Neural progenitor cell (in vitro differentiated cells): ENCODE data around the gene CTTNBP2NL. TPM values are rescaled to one million over a fixed set of nuclear protein-coding genes. Genes with fewer than 3 reads are reported as not detected.

ENCODE experiments used
- DNase-seq: peaks from one replicate; pipeline ENCODE4 v3.0.0-alpha.2; 2016; ENCODE audit warnings: low spot score
- H2AFZ ChIP-seq: fragments of 200-600 bp; sonication (generic); replicated peaks from 2 replicates; pipeline ENCODE4 v1.6.1; 2016; ENCODE audit warnings: antibody characterized with exemption
- H3F3A ChIP-seq: fragments of 200-600 bp; sonication (generic); 2 replicates; pipeline ENCODE4 v1.6.1; 2016; ENCODE audit warnings: antibody characterized with exemption, low read depth
- H3K27ac ChIP-seq: fragments of 200-600 bp; sonication (generic); 2 replicates; pipeline ENCODE4 v1.5.1; 2016; ENCODE audit warnings: mild to moderate bottlenecking
- H3K27me3 ChIP-seq: fragments of 200-600 bp; sonication (generic); 2 replicates; pipeline ENCODE4 v1.6.1; 2016; ENCODE audit warnings: mild to moderate bottlenecking, moderate library complexity
- H3K36me3 ChIP-seq: fragments of 200-600 bp; sonication (generic); 2 replicates; pipeline ENCODE4 v1.5.1; 2016
- H3K4me1 ChIP-seq: fragments of 200-600 bp; sonication (generic); 2 replicates; pipeline ENCODE4 v1.6.1; 2016; ENCODE audit warnings: mixed run types
- H3K4me2 ChIP-seq: fragments of 200-600 bp; sonication (generic); 2 replicates; pipeline ENCODE4 v1.6.1; 2016
- H3K4me3 ChIP-seq: fragments of 200-600 bp; sonication (generic); 2 replicates; pipeline ENCODE4 v1.5.1; 2016
- H3K79me2 ChIP-seq: fragments of 200-600 bp; sonication (generic); 2 replicates; pipeline ENCODE4 v1.6.1; 2016; ENCODE audit warnings: low read depth
- H3K9ac ChIP-seq: fragments of 200-600 bp; sonication (generic); 2 replicates; pipeline ENCODE4 v1.6.1; 2016
- H3K9me3 ChIP-seq: fragments of 200-600 bp; sonication (generic); 2 replicates; pipeline ENCODE4 v1.5.1; 2016; ENCODE audit warnings: low read depth
- H4K20me1 ChIP-seq: fragments of 200-600 bp; sonication (generic); 2 replicates; pipeline ENCODE4 v1.6.1; 2016; ENCODE audit warnings: low read depth
- H3K27ac Mint-ChIP-seq: 3 replicates; pipeline ENCODE4 v1.8.0; 2021; ENCODE audit warnings: mixed read lengths
- H3K27me3 Mint-ChIP-seq: 2 replicates; pipeline ENCODE4 v1.8.0; 2022; ENCODE audit warnings: low read depth, mild to moderate bottlenecking, inconsistent platforms, moderate library complexity, mixed read lengths; ENCODE audit not compliant: insufficient read depth
- H3K36me3 Mint-ChIP-seq: 3 replicates; pipeline ENCODE4 v1.8.0; 2021; ENCODE audit warnings: mixed read lengths
- H3K4me1 Mint-ChIP-seq: 3 replicates; pipeline ENCODE4 v1.8.0; 2021; ENCODE audit warnings: mixed read lengths
- H3K4me3 Mint-ChIP-seq: 3 replicates; pipeline ENCODE4 v1.8.0; 2021; ENCODE audit warnings: mild to moderate bottlenecking, moderate library complexity, mixed read lengths
- H3K9me3 Mint-ChIP-seq: 3 replicates; pipeline ENCODE4 v1.8.0; 2020; ENCODE audit warnings: mixed read lengths
- EZH2 ChIP-seq: fragments of 200-600 bp; sonication (generic); IDR thresholded peaks from 2 replicates; pipeline ENCODE4 v1.6.1; 2017; ENCODE audit warnings: antibody characterized with exemption, mild to moderate bottlenecking, moderate library complexity
- EZH2phosphoT487 ChIP-seq: fragments of 200-600 bp; sonication (generic); IDR thresholded peaks from 2 replicates; pipeline ENCODE4 v1.6.1; 2017; ENCODE audit warnings: antibody characterized with exemption
- total RNA-seq: library from RNA; depleted of rRNA; stranded (reverse); fragments of >200 nt; gene quantifications from 2 replicates; pipeline ENCODE4 v1.2.3, GENCODE V29; 2015; ENCODE audit warnings: low replicate concordance
- TF ChIP-seq, protein P1 (sequence below): fragments of 200-600 bp; sonication (generic); IDR thresholded peaks from 2 replicates; pipeline ENCODE4 v1.5.1; 2017; ENCODE audit warnings: antibody characterized with exemption, mild to moderate bottlenecking

CTTNBP2NL gene, protein sequence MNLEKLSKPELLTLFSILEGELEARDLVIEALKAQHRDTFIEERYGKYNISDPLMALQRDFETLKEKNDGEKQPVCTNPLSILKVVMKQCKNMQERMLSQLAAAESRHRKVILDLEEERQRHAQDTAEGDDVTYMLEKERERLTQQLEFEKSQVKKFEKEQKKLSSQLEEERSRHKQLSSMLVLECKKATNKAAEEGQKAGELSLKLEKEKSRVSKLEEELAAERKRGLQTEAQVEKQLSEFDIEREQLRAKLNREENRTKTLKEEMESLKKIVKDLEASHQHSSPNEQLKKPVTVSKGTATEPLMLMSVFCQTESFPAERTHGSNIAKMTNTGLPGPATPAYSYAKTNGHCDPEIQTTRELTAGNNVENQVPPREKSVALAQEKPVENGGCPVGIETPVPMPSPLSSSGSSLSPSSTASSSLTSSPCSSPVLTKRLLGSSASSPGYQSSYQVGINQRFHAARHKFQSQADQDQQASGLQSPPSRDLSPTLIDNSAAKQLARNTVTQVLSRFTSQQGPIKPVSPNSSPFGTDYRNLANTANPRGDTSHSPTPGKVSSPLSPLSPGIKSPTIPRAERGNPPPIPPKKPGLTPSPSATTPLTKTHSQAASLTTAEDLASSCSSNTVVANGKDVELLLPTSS
- total RNA-seq: 23.2 and 27.2 TPM in 2 replicates

DNA sequence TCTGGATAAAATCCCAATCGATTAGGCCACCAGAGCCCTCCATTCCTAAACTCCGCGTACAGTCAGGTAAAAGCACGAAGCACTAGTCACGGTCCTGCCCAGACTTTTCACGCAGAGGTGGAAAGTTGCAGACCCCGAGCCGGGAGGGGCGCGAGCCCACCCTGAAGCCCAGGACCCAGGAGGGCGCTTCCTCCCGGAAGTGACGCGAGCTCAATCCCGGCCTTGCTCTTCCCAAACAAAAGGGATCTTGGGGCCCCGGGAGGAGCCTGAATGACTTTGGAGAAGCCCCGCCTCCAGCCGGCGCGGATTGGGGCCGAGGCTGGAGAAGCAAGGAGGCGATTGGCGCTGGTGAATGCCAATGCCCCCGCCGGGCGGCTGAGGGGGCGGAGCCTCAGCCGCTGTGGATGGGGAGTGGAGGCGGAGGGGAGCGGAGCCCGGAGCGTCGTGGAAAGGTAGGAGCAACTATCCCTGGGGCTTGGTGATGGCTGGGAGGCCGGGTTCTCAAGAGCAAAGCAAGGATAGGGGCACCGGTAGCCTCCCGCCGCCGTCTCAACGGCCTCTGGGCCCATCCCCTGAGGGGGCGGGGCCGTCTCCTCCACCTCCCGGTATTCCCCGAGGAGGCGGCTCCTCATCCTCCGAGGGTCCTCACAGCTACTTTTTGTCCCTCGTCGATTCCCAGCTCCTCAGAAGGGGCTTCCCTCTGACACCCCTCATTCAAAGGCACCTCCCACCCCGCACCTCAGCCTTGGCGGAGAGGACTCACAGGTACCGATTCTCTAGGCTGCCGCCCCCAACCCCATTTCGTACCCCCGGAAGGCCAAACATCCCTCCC is at the start of gene CTTNBP2NL:
TSS of gene CTTNBP2NL (plus strand) at position 394 of the 832 bp plus-strand sequence. CDS start 19,952 bp downstream, outside the sequence.
- Histone ChIP-seq H3K4me1 (peaks cover 15% of the 10 kb centered on the region), H3K36me3 (no peaks in the 10 kb centered on the region), H3K4me2 (peak within 1 kb of the TSS; percentile 79), H3K9ac (peak within 1 kb of the TSS; percentile 84), H3K27me3 (no peaks in the 10 kb centered on the region), H3F3A (peaks cover 4% of the 10 kb centered on the region), H3K9me3 (no peaks in the 10 kb centered on the region), H3K27ac (peak within 1 kb of the TSS; percentile 70), H3K4me3 (peak within 1 kb of the TSS; percentile 96), H3K79me2 (peaks cover 49% of the 10 kb centered on the region), H4K20me1 (peaks cover 45% of the 10 kb centered on the region), H2AFZ (peak within 1 kb of the TSS; percentile 62)
- H3K27me3 Mint-ChIP-seq: no peaks in the 10 kb centered on the region
- H3K27ac Mint-ChIP-seq: peak within 1 kb of the TSS; percentile 99
- peaks cover 2% of the 10 kb centered on the region for H3K36me3 Mint-ChIP-seq
- H3K4me1 Mint-ChIP-seq: peaks cover 48% of the 10 kb centered on the region
- DNase-seq: peak; percentile 99
- TF ChIP-seq EZH2phosphoT487 (no peak), EZH2 (no peak)
- TF ChIP-seq, protein P1, sequence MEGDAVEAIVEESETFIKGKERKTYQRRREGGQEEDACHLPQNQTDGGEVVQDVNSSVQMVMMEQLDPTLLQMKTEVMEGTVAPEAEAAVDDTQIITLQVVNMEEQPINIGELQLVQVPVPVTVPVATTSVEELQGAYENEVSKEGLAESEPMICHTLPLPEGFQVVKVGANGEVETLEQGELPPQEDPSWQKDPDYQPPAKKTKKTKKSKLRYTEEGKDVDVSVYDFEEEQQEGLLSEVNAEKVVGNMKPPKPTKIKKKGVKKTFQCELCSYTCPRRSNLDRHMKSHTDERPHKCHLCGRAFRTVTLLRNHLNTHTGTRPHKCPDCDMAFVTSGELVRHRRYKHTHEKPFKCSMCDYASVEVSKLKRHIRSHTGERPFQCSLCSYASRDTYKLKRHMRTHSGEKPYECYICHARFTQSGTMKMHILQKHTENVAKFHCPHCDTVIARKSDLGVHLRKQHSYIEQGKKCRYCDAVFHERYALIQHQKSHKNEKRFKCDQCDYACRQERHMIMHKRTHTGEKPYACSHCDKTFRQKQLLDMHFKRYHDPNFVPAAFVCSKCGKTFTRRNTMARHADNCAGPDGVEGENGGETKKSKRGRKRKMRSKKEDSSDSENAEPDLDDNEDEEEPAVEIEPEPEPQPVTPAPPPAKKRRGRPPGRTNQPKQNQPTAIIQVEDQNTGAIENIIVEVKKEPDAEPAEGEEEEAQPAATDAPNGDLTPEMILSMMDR: no peak
- H3K4me3 Mint-ChIP-seq: peak within 1 kb of the TSS; percentile 99
- no peaks in the 10 kb centered on the region for H3K9me3 Mint-ChIP-seq

DNA sequence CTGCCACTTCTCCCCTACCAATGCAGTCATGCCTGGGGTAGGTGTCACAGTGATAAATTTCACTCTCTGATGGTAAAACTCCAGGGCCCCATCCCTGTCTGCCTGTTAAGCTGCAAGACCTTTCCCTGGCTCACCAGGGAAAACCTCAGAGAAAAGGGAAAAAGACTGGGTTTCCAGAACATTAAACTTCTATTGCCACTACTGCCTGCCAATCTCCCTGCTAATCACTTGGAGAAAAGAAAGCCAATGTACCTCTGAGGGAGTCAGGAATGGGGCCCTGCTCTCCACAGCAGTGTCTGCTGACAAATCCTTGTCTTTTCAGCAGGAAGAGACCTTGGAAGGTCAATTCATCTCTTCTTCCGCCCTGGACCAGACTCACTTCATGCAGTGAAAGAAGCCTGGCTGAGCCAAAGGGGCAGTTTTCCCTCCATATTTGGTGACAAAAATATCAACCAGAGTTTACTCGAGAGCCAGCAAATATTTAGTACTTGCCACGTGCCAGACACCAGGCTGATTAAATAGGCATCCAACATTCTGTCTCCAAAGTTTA is 49.1 kb upstream of the CTTNBP2NL start:
- Histone ChIP-seq H2AFZ (no peak overlapping the region), H3K9ac (no peak overlapping the region), H3K27ac (peak overlapping the region; percentile 65), H3K9me3 (peaks cover 6% of the 10 kb centered on the region), H3K4me3 (no peak overlapping the region), H4K20me1 (no peaks in the 10 kb centered on the region), H3K79me2 (no peaks in the 10 kb centered on the region), H3F3A (peaks cover 17% of the 10 kb centered on the region), H3K27me3 (no peaks in the 10 kb centered on the region), H3K4me2 (peak overlapping the region; percentile 56), H3K4me1 (peaks cover 33% of the 10 kb centered on the region), H3K36me3 (no peaks in the 10 kb centered on the region)
- Mint-ChIP-seq H3K4me1 (peaks cover 15% of the 10 kb centered on the region), H3K27me3 (no peaks in the 10 kb centered on the region), H3K36me3 (no peaks in the 10 kb centered on the region), H3K27ac (no peak overlapping the region), H3K9me3 (peaks cover 11% of the 10 kb centered on the region), H3K4me3 (no peak overlapping the region)
- TF ChIP-seq, protein P1: no peak
- no peak for TF ChIP-seq EZH2
- no peak for TF ChIP-seq EZH2phosphoT487
- DNase-seq: peak; percentile 59

DNA sequence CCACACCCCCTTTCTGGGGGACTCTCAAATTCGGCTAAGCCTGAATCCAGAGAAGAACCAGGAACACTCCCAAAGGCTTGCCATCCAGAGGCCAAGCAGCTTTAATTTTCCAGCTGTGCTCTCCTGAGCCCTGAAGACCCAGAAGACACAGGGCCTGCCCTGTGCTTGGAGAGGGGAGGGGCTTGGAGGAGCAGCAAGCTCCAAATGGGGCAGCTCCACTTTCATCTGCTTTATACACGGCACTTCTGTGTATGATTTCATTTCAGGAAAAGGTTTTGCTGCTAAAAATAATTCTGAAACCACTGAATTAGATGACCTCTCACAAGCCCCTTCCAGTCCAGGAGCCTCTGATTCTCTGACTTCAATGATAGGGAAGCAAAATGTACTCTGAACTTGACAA is 39.2 kb upstream of the CTTNBP2NL start:
- Histone ChIP-seq H3F3A (peaks cover 10% of the 10 kb centered on the region), H3K79me2 (no peaks in the 10 kb centered on the region), H3K27me3 (no peaks in the 10 kb centered on the region), H3K36me3 (no peaks in the 10 kb centered on the region), H3K4me3 (no peak overlapping the region), H2AFZ (no peak overlapping the region), H3K4me1 (peaks cover 10% of the 10 kb centered on the region), H3K27ac (no peak overlapping the region), H3K9ac (no peak overlapping the region), H4K20me1 (no peaks in the 10 kb centered on the region), H3K4me2 (no peak overlapping the region), H3K9me3 (no peaks in the 10 kb centered on the region)
- no peaks in the 10 kb centered on the region for H3K36me3 Mint-ChIP-seq
- TF ChIP-seq, protein P1: no peak
- TF ChIP-seq EZH2phosphoT487 (no peak), EZH2 (no peak)
- peaks cover 3% of the 10 kb centered on the region for H3K27me3 Mint-ChIP-seq
- H3K27ac Mint-ChIP-seq: no peak overlapping the region
- H3K4me3 Mint-ChIP-seq: no peak overlapping the region
- H3K9me3 Mint-ChIP-seq: peaks cover 4% of the 10 kb centered on the region
- no peak for DNase-seq
- peaks cover 3% of the 10 kb centered on the region for H3K4me1 Mint-ChIP-seq
